Epithelial cell of proximal tubule (primary cell): Measurements from ENCODE around the gene SPANXN3. TPM values are rescaled to one million over a fixed set of nuclear protein-coding genes. Genes with fewer than 3 reads are reported as not detected.

ENCODE experiments used
- DNase-seq: peaks from one replicate; pipeline ENCODE4 v3.0.0-alpha.2; 2011; ENCODE audit warnings: low read depth
- H3K4me3 ChIP-seq: 2 replicates; pipeline ENCODE4 v1.5.1; 2011; ENCODE audit warnings: low read depth, mild to moderate bottlenecking, low read length
- CTCF ChIP-seq: conservative IDR thresholded peaks from 2 replicates; pipeline ENCODE4 v1.5.1; 2012; ENCODE audit warnings: low read depth, mild to moderate bottlenecking, low read length
- total RNA-seq: library from RNA; depleted of rRNA; stranded (reverse); fragments of >200 nt; gene quantifications from 2 replicates; pipeline ENCODE4 v1.2.3, GENCODE V29; 2015

SPANXN3 gene
- total RNA-seq, 1 donor from 2014 or later, result not detected

GRCh38 chrX:143462696-143463095, 54.6 kb downstream of the SPANXN3 start:
- no peak for DNase-seq
- TF ChIP-seq CTCF, result no peak
- no peak overlapping the region for H3K4me3 ChIP-seq

- peak; percentile 9 for TF ChIP-seq CTCF
- no peak for DNase-seq
Observed at GRCh38 chrX:143461606-143462005, 55.7 kb downstream of the SPANXN3 start.

More at GRCh38 chrX:143461606-143462005, 55.7 kb downstream of the SPANXN3 start:
- no peak overlapping the region for H3K4me3 ChIP-seq

Other genes with a start within 250 kb of the SPANXN3 start
- 1.7 and 4.8 TPM in 2 replicates for gene SLITRK4, start 118.6 kb upstream of the SPANXN3 start, total RNA-seq
- not detected in 2 replicates for gene SPANXN2, start 203.3 kb upstream of the SPANXN3 start, total RNA-seq